GM21526 (cell line): ENCODE results near the gene ADCY7.

ENCODE experiments used
- ATAC-seq: cut with Tn5 transposase; IDR thresholded peaks from one replicate; pipeline ENCODE4 v1.9.1; 2021; ENCODE audit warnings: moderate library complexity; ENCODE audit not compliant: unreplicated experiment, low FRiP score

Gene ADCY7

DNA sequence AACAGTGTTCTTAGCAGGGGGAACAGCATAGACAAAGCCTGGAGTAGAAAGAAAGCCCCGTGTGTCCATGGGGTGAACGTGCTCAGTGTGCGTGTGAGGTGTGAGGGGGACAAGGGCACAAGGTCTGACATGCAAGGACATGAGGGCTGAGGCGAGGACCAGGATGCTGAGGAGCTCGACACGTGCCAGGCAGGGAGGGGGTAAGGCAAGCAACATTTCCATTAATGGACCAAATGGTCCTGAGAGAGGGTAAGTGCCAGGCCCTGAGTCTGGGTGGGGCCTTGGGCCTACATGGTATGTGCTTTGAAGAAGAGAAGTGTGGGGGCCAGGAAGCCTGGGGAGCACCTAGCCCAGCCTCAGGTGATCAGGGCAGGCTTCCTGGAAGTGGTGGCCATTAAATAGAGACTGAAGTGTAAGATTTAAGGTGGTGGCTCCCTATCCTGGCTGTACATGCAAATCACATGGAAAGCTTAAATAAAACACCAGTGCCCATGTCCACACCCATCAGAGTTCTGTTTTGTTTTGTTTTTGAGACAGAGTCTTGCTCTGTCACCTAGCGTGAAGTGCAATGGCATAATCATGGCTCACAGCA lies 29.3 kb downstream of the ADCY7 start:
- ATAC-seq = no peak

GRCh38 chr16:50296807-50297206 lies 30.5 kb downstream of the ADCY7 start:
- ATAC-seq = no peak

DNA sequence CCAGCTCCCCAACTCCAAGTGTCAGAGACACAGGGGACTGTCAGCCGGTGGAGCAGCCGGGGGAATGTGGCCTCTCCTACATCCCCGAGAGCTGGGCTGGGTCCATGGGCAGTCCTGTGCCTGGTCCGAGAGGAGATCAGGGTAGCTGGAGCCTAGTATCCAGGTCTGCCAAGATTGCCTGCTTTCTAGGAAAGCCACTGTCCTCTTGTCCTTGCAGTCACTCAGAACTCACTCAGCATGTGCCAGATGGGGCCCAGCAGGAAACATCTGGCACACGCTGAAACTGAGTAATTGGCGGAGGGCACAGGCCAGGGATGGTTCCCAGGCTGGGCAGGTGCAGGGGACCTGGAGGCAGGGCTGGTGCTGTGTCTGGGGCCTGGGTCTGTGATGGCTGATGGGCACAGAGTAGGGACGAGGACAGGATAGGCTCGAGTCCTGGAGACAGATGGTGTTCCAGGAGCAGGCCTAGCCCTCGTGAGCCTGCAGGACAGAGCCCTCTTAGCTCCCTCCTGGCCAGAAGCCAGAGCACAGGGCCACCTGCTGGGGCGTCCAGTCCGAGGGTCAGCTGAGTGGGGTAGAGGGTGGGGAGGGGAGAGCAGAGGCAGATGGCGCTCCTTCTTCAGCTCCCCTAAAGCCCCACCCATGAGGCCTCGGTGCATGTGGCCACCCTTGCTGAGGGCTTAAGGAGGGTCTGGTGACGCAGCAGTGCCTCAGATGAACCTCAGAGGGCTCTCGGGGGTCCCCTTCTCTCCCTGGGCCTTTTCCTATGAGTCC lies 31.1 kb downstream of the ADCY7 start:
- ATAC-seq = no peak

GRCh38 chr16:50298075-50298460 lies 31.7 kb downstream of the ADCY7 start:
- no peak for ATAC-seq

DNA sequence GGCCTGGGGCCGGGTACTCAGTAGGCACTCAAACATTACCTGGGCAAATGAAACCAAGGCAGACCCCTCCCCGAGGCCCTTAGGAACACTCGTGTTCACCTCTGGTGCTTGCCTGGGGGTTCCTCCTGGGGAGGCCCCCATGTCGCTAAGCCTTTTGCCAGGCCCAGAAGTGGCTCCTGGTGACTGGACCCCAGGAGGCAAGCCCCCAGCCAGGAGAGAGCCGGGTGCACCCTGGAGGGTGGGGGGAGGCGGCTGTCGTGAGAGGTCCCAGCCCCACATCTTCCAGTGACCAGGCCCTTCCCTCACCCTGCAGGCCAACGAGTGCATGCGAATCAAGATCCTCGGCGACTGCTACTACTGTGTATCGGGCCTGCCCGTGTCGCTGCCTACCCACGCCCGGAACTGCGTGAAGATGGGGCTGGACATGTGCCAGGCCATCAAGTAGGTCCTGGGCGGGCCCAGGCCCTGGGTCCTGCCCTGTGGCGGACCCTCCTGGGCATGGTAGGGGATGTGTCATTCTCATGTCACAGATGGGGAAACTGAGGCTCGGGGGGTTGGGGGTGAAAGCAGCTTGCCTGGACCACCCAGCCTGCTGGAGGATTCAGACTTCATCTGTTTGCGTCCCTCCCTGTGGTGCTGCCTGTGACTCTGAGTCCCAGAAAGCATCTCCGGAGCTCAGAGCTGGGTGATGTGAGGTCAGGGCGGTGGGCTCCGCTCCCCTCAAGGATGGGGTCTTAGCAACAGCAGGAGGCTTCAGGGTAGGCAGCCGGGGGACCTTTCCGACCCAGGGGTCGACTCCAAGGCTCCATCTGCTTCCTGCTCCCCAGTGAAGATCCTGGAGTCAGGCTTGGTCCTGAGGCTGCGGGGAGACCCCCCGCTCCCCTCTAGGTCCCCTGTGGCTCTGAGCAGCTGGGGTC lies 32.5 kb downstream of the ADCY7 start:
- no peak for ATAC-seq

DNA sequence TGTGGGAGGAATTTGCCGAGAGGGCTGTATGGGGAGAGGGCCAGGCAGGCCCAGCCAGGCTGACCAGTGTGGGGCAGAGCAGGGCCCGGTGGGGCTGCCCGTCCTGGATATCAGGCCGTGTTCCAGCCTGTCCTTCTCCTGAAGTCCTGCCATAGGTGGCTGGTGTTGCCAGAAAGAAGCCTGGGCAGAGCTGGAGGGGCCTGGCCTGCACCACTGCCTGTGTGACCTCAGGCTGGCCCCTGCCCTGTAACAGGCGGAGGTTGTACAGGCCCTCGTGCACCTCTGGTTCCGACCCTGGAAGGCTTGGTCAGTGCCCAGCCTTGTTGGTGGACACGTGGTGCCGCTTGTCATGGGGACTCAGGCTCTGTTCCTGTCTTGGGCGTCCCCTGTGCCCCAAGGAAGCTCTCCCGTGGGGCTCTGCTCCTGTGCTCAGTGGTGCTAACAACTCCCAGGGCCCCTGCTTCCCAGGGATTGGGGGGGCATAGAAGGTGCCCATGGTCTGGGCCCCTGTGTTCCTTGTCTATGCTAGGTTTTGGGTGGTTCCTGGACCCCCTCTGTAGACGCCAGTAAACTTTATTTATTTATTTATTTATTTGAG lies 33.3 kb downstream of the ADCY7 start:
- ATAC-seq = no peak

- ATAC-seq = no peak
These were observed 34.7 kb downstream of the ADCY7 start for GRCh38 chr16:50300942-50301625.

- ATAC-seq = no peak
These were observed 35.5 kb downstream of the ADCY7 start for GRCh38 chr16:50301626-50302471.

DNA sequence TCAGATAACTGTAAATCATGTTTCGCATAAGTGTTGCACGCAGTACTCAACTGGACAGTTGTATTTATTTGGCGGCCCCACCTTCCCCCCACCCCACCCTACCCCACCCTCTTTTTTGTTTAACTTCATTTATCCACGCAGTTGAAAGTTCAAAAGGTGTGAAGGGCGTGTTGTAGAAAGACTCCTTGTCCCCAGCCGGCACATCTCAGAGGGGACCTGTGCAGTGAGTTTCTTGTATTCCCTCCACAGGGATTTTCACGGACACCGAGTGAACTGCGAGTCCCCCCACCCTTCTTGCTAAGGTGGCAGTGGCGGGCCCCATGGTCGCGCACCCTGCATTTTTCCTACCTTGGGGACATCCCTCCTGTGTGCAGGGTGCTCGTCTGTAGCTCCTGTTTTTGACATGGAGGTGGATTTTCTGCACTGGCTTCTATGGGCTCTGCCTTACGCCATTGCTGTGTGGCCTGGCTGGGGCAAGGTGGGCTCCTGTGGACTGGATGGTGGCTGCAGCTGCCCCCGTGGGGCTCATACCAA lies 36.2 kb downstream of the ADCY7 start:
- no peak for ATAC-seq

- no peak for ATAC-seq
These were observed 36.8 kb downstream of the ADCY7 start for GRCh38 chr16:50303041-50303604.

DNA sequence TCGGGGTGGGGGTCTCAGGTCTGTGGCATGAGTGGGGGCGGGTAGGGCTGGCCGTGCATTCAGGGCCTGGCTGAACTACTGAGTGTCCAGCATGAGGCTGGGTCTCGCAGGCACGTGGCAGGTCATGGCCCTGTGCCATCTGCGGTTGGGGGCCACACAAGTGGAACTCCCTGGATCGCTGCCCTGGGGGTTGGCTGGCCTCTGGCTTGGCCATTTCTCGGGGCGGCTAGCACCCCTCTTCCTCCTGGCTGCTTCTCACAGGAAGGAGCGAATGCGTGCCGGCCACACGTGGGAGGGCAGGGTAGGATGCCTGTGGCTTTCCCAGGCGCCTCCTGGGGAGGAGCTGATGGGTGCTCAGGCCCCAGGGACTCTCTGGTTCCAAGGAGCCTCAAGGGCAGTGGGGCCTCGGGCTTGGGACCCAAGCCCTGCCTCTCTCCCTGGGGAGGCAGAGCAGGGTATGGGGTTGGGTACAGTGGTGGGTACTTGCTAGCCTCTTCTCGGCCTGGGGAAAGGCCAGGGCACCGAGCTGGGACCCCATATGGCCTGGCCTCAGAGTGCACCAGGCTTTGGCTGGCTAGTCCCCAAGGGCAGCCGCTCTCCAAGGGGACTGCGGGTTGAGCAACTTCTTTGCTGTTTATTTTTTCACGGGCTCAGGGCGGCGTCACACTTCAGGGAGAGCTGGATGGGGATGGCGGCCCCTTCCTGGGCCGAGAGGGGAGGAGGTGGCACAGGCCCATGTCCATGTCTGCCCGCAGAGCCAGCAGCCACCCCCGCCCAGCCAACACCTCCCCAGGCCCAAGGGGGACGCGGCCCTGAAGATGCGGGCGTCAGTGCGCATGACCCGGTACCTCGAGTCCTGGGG lies 37.5 kb downstream of the ADCY7 start:
- ATAC-seq = no peak

DNA sequence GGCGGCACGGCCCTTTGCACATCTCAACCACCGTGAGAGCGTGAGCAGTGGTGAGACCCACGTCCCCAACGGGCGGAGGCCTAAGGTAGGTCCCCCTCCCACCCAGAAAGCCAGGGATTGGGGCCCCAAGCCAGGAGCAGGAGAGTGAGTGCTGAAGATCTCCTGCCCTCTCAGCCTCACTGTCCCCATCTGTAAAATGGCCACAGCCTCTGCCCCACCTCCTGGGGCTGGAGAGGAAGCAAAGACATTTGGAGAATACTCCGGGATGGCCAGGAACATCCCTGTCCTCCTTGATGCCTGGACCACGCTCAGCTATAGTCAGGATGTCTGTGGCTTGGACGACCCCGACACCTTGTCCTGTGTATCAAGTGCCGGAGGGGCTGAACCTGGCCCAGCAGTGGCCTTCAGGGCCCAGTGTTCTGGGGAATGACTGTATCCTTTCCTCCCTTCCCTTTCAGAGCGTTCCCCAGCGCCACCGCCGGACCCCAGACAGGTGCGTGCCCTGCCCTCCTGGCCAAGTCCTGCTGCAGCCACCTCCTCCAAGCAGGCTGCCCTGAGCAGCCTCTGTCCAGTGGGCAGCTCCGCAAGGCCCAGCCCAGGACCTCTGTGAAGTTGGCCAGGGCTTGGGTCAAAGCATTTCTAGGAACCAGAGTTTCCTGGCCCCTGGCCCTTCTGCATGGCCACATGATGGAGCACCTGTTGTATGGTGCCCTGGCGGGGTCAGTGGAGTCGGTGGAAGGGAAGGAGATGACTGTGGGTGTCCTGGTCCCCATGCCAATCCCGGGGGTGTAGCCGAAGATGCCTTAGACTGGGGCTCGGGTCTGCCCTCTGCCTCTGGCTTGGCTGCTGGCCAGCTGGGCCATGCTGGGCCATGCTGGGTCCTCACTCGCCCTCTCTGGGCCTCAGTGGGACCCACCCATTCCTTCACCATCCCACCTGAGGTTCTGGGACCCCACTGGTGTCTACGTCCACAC lies 38.4 kb downstream of the ADCY7 start:
- no peak for ATAC-seq

GRCh38 chr16:50305441-50306061 lies 39.2 kb downstream of the ADCY7 start:
- ATAC-seq = no peak

- ATAC-seq = no peak
These were observed 39.9 kb downstream of the ADCY7 start for GRCh38 chr16:50306287-50306686.

- no peak for ATAC-seq
These were observed 42.0 kb downstream of the ADCY7 start for GRCh38 chr16:50308237-50308965.

- ATAC-seq = no peak
These were observed 42.8 kb downstream of the ADCY7 start for GRCh38 chr16:50309156-50309526.
